Liver (tissue), 9 donors: ENCODE results near the gene SMCO4. TPM values are rescaled to one million over a fixed set of nuclear protein-coding genes. Genes with fewer than 3 reads are reported as not detected.

Experiments
- DNase-seq: peaks from one replicate; pipeline ENCODE4 v3.0.0-alpha.2; 2017; ENCODE audit warnings: low spot score
- H3K27ac ChIP-seq, 2 donors: one replicate each; pipeline ENCODE4 v1.7.0; 2013; ENCODE audit warnings: inconsistent platforms in 2 of 2, low read length in 2 of 2, control low read depth in 1 of 2, low read depth in 1 of 2, mild to moderate bottlenecking in 1 of 2
- H3K27me3 ChIP-seq, 4 donors: one replicate each; pipeline versions ENCODE4 v1.6.1 to v1.7.0; 2013; ENCODE audit warnings: low read length in 3 of 4, inconsistent platforms in 1 of 4, mild to moderate bottlenecking in 1 of 4, moderate library complexity in 1 of 4; ENCODE audit not compliant: control insufficient read depth in 4 of 4, insufficient read depth in 4 of 4
- H3K36me3 ChIP-seq, 4 donors: one replicate each; pipeline versions ENCODE4 v1.6.1 to v1.7.0; 2013; ENCODE audit warnings: low read length in 3 of 4, mild to moderate bottlenecking in 3 of 4, low read depth in 1 of 4, moderate library complexity in 1 of 4; ENCODE audit not compliant: control insufficient read depth in 4 of 4, insufficient read depth in 3 of 4
- H3K4me1 ChIP-seq, 4 donors: one replicate each; pipeline versions ENCODE4 v1.6.1 to v1.7.0; 2013; ENCODE audit warnings: low read length in 3 of 4, mild to moderate bottlenecking in 3 of 4, moderate library complexity in 1 of 4; ENCODE audit not compliant: control insufficient read depth in 4 of 4, insufficient read depth in 4 of 4
- H3K4me3 ChIP-seq, 3 donors: one replicate each; pipeline versions ENCODE4 v1.6.1 to v1.7.0; 2013; ENCODE audit warnings: low read length in 3 of 3, control low read depth in 1 of 3, low read depth in 1 of 3, mild to moderate bottlenecking in 1 of 3
- H3K9ac ChIP-seq, 2 donors: one replicate each; pipeline ENCODE4 v1.7.0; 2013; ENCODE audit warnings: low read length in 2 of 2, mild to moderate bottlenecking in 2 of 2, moderate library complexity in 2 of 2, control low read depth in 1 of 2, low read depth in 1 of 2
- H3K9me3 ChIP-seq, 4 donors: one replicate each; pipeline versions ENCODE4 v1.6.1 to v1.7.0; 2013; ENCODE audit warnings: low read length in 3 of 4; ENCODE audit not compliant: control insufficient read depth in 4 of 4
- ATF3 ChIP-seq: IDR thresholded peaks from 2 replicates; pipeline ENCODE4 v1.6.1; 2016; ENCODE audit warnings: antibody characterized with exemption
- CTCF ChIP-seq: fragments of 150-350 bp; IDR thresholded peaks from 2 replicates; pipeline ENCODE4 v1.5.1; 2017; ENCODE audit warnings: improper control_type of control experiment, low read depth, low read length; ENCODE audit not compliant: missing input control
- FOXA1 ChIP-seq: IDR thresholded peaks from 2 replicates; pipeline ENCODE4 v1.6.1; 2016; ENCODE audit warnings: antibody characterized with exemption
- FOXA2 ChIP-seq: IDR thresholded peaks from 2 replicates; pipeline ENCODE4 v1.6.1; 2016; ENCODE audit warnings: antibody characterized with exemption
- GABPA ChIP-seq, 2 donors: IDR thresholded peaks in 1 of 2; conservative IDR thresholded peaks in 1 of 2; 2 replicates each; pipeline ENCODE4 v1.6.1; 2016; ENCODE audit warnings: antibody characterized with exemption in 2 of 2, mild to moderate bottlenecking in 1 of 2, moderate library complexity in 1 of 2
- HNF4G ChIP-seq: IDR thresholded peaks from 2 replicates; pipeline ENCODE4 v1.6.1; 2016; ENCODE audit warnings: antibody characterized with exemption
- MAX ChIP-seq: IDR thresholded peaks from 2 replicates; pipeline ENCODE4 v1.6.1; 2016; ENCODE audit warnings: antibody characterized with exemption
- REST ChIP-seq: IDR thresholded peaks from 2 replicates; pipeline ENCODE4 v1.6.1; 2016; ENCODE audit warnings: antibody characterized with exemption, mild to moderate bottlenecking
- RXRA ChIP-seq, 2 donors: IDR thresholded peaks; 2 replicates each; pipeline ENCODE4 v1.6.1; 2017 to 2018; ENCODE audit warnings: antibody characterized with exemption in 2 of 2, mild to moderate bottlenecking in 1 of 2
- SP1 ChIP-seq: IDR thresholded peaks from 2 replicates; pipeline ENCODE4 v1.6.1; 2018; ENCODE audit warnings: antibody characterized with exemption, mild to moderate bottlenecking
- ZBTB33 ChIP-seq: IDR thresholded peaks from 2 replicates; pipeline ENCODE4 v1.6.1; 2016; ENCODE audit warnings: antibody characterized with exemption
- WGBS: extraction: QIAGEN DNeasy Blood & Tissue Kit; methylation state at CpG from one replicate; pipeline ENCODE4 v1.1.7; 2013; 5-methylcytosine and 5-hydroxymethylcytosine counted together
- polyA plus RNA-seq, 2 donors: library from polyadenylated mRNA; stranded (reverse) in 1 of 2; unstranded in 1 of 2; fragments of 200-250 nt in 1 of 2; fragments of >200 nt in 1 of 2; fragmentation: Nextera tagmentation in 1 of 2; extraction: Ambion mirVana in 1 of 2; gene quantifications; one replicate each; pipeline versions ENCODE4 v1.2.1 to v1.2.3, GENCODE V29; 2013 to 2015
- total RNA-seq, 2 donors: library from RNA; depleted of rRNA; stranded (reverse); fragments of >200 nt; gene quantifications; one replicate each; pipeline ENCODE4 v1.2.3, GENCODE V29; 2014
- donor health status: healthy.
- donor health status: healthy.
- donor health status: healthy.
- donor health status: healthy.
- donor health status: healthy.

Gene SMCO4
- total and polyA plus RNA-seq, 4 donors, result 21.2 to 98.8 (median 47.9) TPM

- DNase-seq, result no peak
- 86% methylated on average over 5 of the region's 5 CpGs for WGBS
- H3K9ac ChIP-seq, result no peak overlapping the region
- no peaks in the 10 kb centered on the region for H3K27me3 ChIP-seq
- H3K9me3 ChIP-seq, result no peaks in the 10 kb centered on the region
- no peaks in the 10 kb centered on the region for H3K36me3 ChIP-seq
- no peaks in the 10 kb centered on the region for H3K4me1 ChIP-seq
- no peak for TF ChIP-seq CTCF
- no peak for TF ChIP-seq RXRA (IDR thresholded peaks at IDR 0.05)
- TF ChIP-seq SP1, result no peak
- H3K27ac ChIP-seq, result no peak overlapping the region
- H3K4me3 ChIP-seq, result no peak overlapping the region
Measured at GRCh38 chr11:93468290-93468689, 74.9 kb downstream of the SMCO4 start.

GRCh38 chr11:93467054-93467453, 76.1 kb downstream of the SMCO4 start:
- TF ChIP-seq REST, result no peak
- TF ChIP-seq HNF4G, result no peak
- no peak for TF ChIP-seq GABPA (IDR thresholded peaks at IDR 0.05 in 1 of 2, conservative IDR thresholded peaks at IDR 0.05 in 1 of 2)
- DNase-seq, result no peak
- Histone ChIP-seq H3K4me1 (no peaks in the 10 kb centered on the region), H3K27me3 (no peaks in the 10 kb centered on the region), H3K4me3 (no peak overlapping the region), H3K27ac (no peak overlapping the region), H3K9ac (no peak overlapping the region), H3K36me3 (no peaks in the 10 kb centered on the region), H3K9me3 (no peaks in the 10 kb centered on the region)
- WGBS, result 96% methylated on average over 4 of the region's 4 CpGs

GRCh38 chr11:93464927-93465540, 78.2 kb downstream of the SMCO4 start:
- DNase-seq, result no peak
- no peak overlapping the region for H3K4me3 ChIP-seq
- WGBS, result 77% methylated on average over 3 of the region's 3 CpGs
- H3K9ac ChIP-seq, result no peak overlapping the region
- no peaks in the 10 kb centered on the region for H3K36me3 ChIP-seq
- H3K27ac ChIP-seq, result no peak overlapping the region
- H3K27me3 ChIP-seq, result no peaks in the 10 kb centered on the region
- no peaks in the 10 kb centered on the region for H3K4me1 ChIP-seq
- no peaks in the 10 kb centered on the region for H3K9me3 ChIP-seq
- TF ChIP-seq ZBTB33 (no peak), ATF3 (no peak), FOXA2 (no peak), SP1 (no peak), MAX (no peak), GABPA (IDR thresholded peaks at IDR 0.05 in 1 of 2, conservative IDR thresholded peaks at IDR 0.05 in 1 of 2) (no peak), FOXA1 (no peak), HNF4G (no peak), CTCF (no peak), REST (no peak)
